C4-2B (cell line): ENCODE data around the gene EMILIN3.

Source experiments
- H3K27ac ChIP-seq: fragments of 450-650 bp; 2 replicates; pipeline ENCODE4 v1.5.1; 2017
- ZFX ChIP-seq: fragments of 450-650 bp; IDR thresholded peaks from 2 replicates; pipeline ENCODE4 v1.6.1; 2017
- TF ChIP-seq, protein P1 (sequence below): fragments of 450-650 bp; conservative IDR thresholded peaks from 2 replicates; pipeline ENCODE4 v1.5.1; 2017; ENCODE audit warnings: mild to moderate bottlenecking

Gene EMILIN3

DNA sequence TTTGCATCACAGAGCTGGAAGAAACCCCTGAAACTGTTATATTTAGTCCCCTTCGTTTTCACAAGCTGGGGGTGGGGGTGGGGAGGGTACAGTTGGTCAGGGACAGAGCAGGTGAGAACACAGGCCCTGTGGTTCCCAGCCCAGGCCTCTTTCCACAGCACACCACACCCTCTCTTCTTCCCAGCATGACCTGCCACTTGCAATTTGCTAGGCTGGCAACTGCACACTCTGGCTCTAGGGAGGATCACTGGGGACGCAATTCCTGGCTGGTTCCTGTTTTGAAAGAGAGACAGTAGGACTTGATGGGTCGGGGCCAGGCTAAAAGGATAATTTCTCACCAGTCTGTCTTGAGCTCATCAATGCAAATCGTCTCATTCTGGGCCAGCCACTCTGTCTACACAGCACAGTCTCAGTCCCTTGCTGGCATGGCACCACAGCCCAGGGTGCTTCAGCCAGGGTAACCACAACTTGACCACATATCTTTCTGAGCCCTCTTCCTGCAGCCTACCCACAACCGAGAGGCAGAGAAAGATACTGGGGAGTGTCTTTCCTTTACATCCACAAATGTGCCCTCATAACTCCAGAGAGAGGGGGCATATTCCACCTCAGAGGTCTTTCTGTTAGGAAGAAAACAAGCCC is 41.7 kb upstream of the EMILIN3 start:
- no peak overlapping the region for H3K27ac ChIP-seq
- TF ChIP-seq, protein P1, sequence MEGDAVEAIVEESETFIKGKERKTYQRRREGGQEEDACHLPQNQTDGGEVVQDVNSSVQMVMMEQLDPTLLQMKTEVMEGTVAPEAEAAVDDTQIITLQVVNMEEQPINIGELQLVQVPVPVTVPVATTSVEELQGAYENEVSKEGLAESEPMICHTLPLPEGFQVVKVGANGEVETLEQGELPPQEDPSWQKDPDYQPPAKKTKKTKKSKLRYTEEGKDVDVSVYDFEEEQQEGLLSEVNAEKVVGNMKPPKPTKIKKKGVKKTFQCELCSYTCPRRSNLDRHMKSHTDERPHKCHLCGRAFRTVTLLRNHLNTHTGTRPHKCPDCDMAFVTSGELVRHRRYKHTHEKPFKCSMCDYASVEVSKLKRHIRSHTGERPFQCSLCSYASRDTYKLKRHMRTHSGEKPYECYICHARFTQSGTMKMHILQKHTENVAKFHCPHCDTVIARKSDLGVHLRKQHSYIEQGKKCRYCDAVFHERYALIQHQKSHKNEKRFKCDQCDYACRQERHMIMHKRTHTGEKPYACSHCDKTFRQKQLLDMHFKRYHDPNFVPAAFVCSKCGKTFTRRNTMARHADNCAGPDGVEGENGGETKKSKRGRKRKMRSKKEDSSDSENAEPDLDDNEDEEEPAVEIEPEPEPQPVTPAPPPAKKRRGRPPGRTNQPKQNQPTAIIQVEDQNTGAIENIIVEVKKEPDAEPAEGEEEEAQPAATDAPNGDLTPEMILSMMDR, result no peak
- no peak for TF ChIP-seq ZFX

DNA sequence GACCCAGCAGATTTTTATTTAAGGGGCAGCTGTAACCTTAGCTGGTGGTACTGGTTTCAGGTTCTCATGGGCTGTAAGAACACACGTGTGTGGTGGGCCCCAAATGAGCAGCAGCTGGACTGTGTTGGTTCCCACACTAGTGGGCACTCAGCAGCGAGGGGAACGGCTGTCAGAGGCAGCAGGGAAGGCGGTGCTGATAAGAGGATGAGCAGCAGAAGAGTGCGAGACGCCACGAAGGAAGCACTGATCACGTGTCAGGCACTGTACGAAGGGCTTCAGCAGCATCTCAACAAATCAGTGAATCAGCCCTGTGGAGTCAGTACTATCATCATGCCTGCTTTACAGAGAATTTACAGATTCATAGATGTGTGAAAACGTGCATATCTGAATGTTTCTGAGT is 41.0 kb upstream of the EMILIN3 start:
- no peak overlapping the region for H3K27ac ChIP-seq
- TF ChIP-seq, protein P1, result no peak
- TF ChIP-seq ZFX, result no peak

DNA sequence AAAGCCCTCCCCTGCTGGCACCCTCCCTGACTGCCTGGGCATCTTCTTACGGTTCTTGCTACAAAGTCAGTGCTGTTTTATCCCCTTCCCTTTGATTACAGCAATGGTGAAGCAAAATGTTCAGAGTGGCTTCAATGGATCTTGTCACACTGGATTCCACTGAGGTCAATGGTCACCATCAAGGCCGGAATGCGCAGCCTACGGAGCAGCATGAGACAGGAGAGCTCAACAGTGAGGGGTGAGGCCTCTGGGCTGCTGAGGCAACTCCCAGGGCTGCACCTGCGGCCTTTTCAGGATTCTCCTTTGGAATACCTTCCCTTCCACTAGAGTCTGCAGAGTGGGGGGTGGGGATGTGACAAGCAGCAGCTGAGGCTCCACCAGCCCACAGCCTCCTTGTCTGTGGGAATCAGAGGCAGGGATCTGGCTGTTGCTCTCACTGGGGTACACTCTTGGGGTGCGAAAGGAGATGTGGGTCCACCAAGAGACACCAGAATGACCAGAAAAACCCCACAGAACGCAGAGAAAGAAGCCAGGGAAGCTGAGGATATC is 40.4 kb upstream of the EMILIN3 start:
- H3K27ac ChIP-seq, result no peak overlapping the region
- TF ChIP-seq, protein P1, result no peak
- TF ChIP-seq ZFX, result no peak

DNA sequence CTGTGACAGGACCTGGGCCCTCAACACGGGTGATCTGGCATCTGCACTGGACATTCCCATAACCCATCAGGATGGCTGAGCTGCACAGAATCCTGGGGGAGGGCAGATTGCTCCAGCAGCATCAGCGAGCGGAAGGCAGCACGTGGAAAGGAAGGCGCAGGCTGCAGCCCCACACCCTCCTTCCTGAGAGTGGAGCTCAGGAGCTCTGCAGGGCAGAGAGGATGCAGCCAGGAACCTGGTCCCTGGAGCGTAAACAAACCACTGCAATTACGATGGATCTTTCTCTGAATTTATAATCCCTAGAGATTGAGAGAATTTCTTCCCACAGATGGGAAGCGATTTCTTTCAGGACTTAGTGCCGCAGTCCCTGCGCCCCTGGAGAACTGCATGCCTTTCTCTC is 39.7 kb upstream of the EMILIN3 start:
- no peak for TF ChIP-seq ZFX
- TF ChIP-seq, protein P1, result no peak
- no peak overlapping the region for H3K27ac ChIP-seq

DNA sequence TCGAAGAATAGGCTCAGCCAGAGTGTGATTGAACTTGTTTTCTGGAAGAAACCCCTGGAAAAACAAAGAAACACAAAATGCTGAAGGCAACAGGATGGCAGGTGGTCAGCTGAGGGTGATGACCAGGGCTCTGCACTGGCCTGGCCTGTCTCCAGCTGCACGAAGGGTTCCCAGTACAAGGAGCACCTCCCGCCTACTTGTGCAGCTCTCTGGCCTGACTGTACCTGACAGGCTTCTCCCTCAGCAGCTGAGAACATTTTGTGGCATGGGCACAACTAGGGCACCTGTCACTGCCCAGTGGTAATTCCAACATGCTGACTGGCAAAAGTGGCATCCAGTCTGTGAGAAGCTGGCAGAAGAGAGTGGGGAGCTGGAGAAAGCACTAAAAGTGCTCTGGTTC is 38.8 kb upstream of the EMILIN3 start:
- no peak for TF ChIP-seq ZFX
- TF ChIP-seq, protein P1, result no peak
- no peak overlapping the region for H3K27ac ChIP-seq

DNA sequence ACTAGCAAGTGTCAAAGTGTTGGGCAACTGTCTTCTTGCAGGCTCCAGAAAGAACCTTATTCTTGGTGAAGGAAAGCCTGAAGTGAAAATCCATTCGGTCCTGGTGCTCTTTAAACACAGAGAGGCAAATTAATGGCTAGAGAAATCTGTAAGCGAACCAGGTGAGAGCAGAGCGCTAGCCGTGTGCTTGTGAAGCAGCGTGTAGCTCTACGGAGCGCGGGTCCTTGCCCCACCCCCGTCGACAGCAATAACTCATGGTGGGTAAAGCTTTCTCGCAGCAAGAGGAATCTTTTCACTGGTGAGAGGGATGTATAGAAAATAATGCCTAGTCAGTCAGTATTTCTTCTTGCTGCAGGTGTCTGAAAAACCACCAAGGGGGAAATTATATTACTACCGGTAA is 37.0 kb upstream of the EMILIN3 start:
- TF ChIP-seq, protein P1, result no peak
- no peak for TF ChIP-seq ZFX
- H3K27ac ChIP-seq, result no peak overlapping the region

DNA sequence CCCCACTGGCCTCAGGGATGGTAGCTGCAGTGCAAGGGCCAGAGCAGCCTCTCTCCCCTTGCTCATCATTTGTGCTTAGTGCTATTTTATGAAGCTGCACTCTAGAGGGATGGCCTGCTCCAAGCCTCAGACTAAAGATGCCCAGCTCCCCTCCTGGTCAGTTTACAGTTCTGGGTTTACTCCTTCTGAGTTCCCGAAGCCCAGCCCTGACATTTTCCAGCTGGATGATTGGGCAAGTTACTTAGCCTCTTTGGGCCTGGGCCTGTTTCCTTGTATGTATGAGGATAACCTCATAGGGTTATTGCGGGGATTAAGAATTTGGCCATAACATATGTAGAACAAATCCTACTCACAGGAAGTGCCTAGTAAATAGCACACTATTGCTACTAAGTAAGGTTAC is 31.8 kb upstream of the EMILIN3 start:
- TF ChIP-seq, protein P1, result no peak
- TF ChIP-seq ZFX, result no peak
- no peak overlapping the region for H3K27ac ChIP-seq
